SK-N-SH treated with all-trans-retinoic acid at 6 μM for 48 hours (cell line): ENCODE results near the gene TNFRSF13B.

Experiments used
- ATAC-seq: fragments of 200-7000 bp; cut with Tn5 transposase; 3 replicates; pipeline ENCODE4 v1.9.1; 2020; ENCODE audit warnings: mild to moderate bottlenecking, moderate library complexity
- ARNTL ChIP-seq: fragments of 450-650 bp; formaldehyde crosslinking; IDR thresholded peaks from 2 replicates; pipeline ENCODE4 v1.5.0; 2020; ENCODE audit warnings: low read depth, mild to moderate bottlenecking, moderate library complexity, borderline replicate concordance
- BACH2 ChIP-seq: fragments of 250-450 bp; sonication (Bioruptor Pico); IDR thresholded peaks from 2 replicates; pipeline ENCODE4 v1.9.0; 2021; ENCODE audit warnings: mild to moderate bottlenecking, borderline replicate concordance
- CREB5 ChIP-seq: fragments of 250-450 bp; sonication (Bioruptor Pico); IDR thresholded peaks from 2 replicates; pipeline ENCODE4 v1.5.1; 2020; ENCODE audit warnings: low read depth, mild to moderate bottlenecking, moderate library complexity
- CSDC2 ChIP-seq: fragments of 250-450 bp; sonication (Bioruptor Pico); IDR thresholded peaks from 2 replicates; pipeline ENCODE4 v1.5.0; 2020; ENCODE audit warnings: mild to moderate bottlenecking, moderate library complexity
- CSRNP3 ChIP-seq: fragments of 250-450 bp; sonication (Bioruptor Pico); IDR thresholded peaks from 2 replicates; pipeline ENCODE4 v1.5.1; 2021; ENCODE audit warnings: mild to moderate bottlenecking, moderate library complexity
- ESRRG ChIP-seq: fragments of 250-450 bp; sonication (Bioruptor Pico); IDR thresholded peaks from 2 replicates; pipeline ENCODE4 v1.6.1; 2021; ENCODE audit warnings: mild to moderate bottlenecking
- GLIS3 ChIP-seq: fragments of 250-450 bp; sonication (Bioruptor Pico); IDR thresholded peaks from 2 replicates; pipeline ENCODE4 v1.5.0; 2020; ENCODE audit warnings: mild to moderate bottlenecking, moderate library complexity
- ISL1 ChIP-seq: fragments of 250-450 bp; sonication (Bioruptor Pico); IDR thresholded peaks from 2 replicates; pipeline ENCODE4 v2.1.2; 2022; ENCODE audit warnings: mild to moderate bottlenecking, moderate library complexity
- OSR1 ChIP-seq: fragments of 250-450 bp; sonication (Bioruptor Pico); IDR thresholded peaks from 2 replicates; pipeline ENCODE4 v1.8.0; 2022; ENCODE audit warnings: moderate library complexity, mild to moderate bottlenecking, inconsistent platforms
- PATZ1 ChIP-seq: fragments of 250-450 bp; sonication (Bioruptor Pico); IDR thresholded peaks from 2 replicates; pipeline ENCODE4 v1.8.0; 2020; ENCODE audit warnings: mild to moderate bottlenecking, moderate library complexity, borderline replicate concordance
- POU6F1 ChIP-seq: fragments of 250-450 bp; sonication (Bioruptor Pico); IDR thresholded peaks from 2 replicates; pipeline ENCODE4 v1.8.0; 2021; ENCODE audit warnings: low read depth, mild to moderate bottlenecking, moderate library complexity, borderline replicate concordance
- PPARA ChIP-seq: fragments of 250-450 bp; sonication (Bioruptor Pico); IDR thresholded peaks from 2 replicates; pipeline ENCODE4 v1.5.0; 2020; ENCODE audit warnings: mild to moderate bottlenecking, borderline replicate concordance
- SNAI2 ChIP-seq: fragments of 250-450 bp; sonication (Bioruptor Pico); IDR thresholded peaks from 2 replicates; pipeline ENCODE4 v1.5.0; 2020; ENCODE audit warnings: mild to moderate bottlenecking, moderate library complexity
- TCF4 ChIP-seq: fragments of 250-450 bp; sonication (Bioruptor Pico); IDR thresholded peaks from 2 replicates; pipeline ENCODE4 v1.8.0; 2021; ENCODE audit warnings: mild to moderate bottlenecking, moderate library complexity, borderline replicate concordance
- TOX ChIP-seq: fragments of 250-450 bp; sonication (Bioruptor Pico); IDR thresholded peaks from 2 replicates; pipeline ENCODE4 v1.8.0; 2021; ENCODE audit warnings: mild to moderate bottlenecking, moderate library complexity, borderline replicate concordance
- TSHZ2 ChIP-seq: fragments of 250-450 bp; sonication (Bioruptor Pico); IDR thresholded peaks from 2 replicates; pipeline ENCODE4 v1.5.0; 2020; ENCODE audit warnings: mild to moderate bottlenecking, moderate library complexity
- ZC3H10 ChIP-seq: fragments of 250-450 bp; sonication (Bioruptor Pico); IDR thresholded peaks from 2 replicates; pipeline ENCODE4 v1.5.1; 2021; ENCODE audit warnings: mild to moderate bottlenecking, moderate library complexity
- ZFP3 ChIP-seq: fragments of 250-450 bp; sonication (Bioruptor Pico); IDR thresholded peaks from 2 replicates; pipeline ENCODE4 v1.5.0; 2020; ENCODE audit warnings: mild to moderate bottlenecking, moderate library complexity
- ZFP30 ChIP-seq: fragments of 450-650 bp; formaldehyde crosslinking; IDR thresholded peaks from 2 replicates; pipeline ENCODE4 v1.5.0; 2022; ENCODE audit warnings: mild to moderate bottlenecking, moderate library complexity
- ZNF565 ChIP-seq: fragments of 450-650 bp; formaldehyde crosslinking; conservative IDR thresholded peaks from 2 replicates; pipeline ENCODE4 v1.5.0; 2020; ENCODE audit warnings: low read depth, mild to moderate bottlenecking, moderate library complexity

The TNFRSF13B gene

GRCh38 chr17:16976725-16977550 is 5.0 kb upstream of the TNFRSF13B start:
- ATAC-seq, result no peak

GRCh38 chr17:16975744-16976625 is 4.1 kb upstream of the TNFRSF13B start:
- no peak for TF ChIP-seq OSR1 (CRISPR knock-in tag)
- no peak for TF ChIP-seq CSDC2
- no peak for TF ChIP-seq PATZ1 (CRISPR knock-in tag)
- TF ChIP-seq POU6F1 (CRISPR knock-in tag), result no peak
- TF ChIP-seq ZC3H10 (CRISPR knock-in tag), result no peak
- TF ChIP-seq BACH2 (CRISPR knock-in tag), result no peak
- no peak for TF ChIP-seq ISL1 (CRISPR knock-in tag)
- TF ChIP-seq ESRRG (CRISPR knock-in tag), result no peak
- TF ChIP-seq CSRNP3, result no peak
- no peak for TF ChIP-seq CREB5 (CRISPR knock-in tag)
- no peak for TF ChIP-seq ZFP3 (CRISPR knock-in tag)
- TF ChIP-seq ZNF565 (CRISPR knock-in tag), result no peak
- no peak for TF ChIP-seq TOX (CRISPR knock-in tag)
- ATAC-seq, result no peak

More at GRCh38 chr17:16976725-16977550, 5.0 kb upstream of the TNFRSF13B start:
- TF ChIP-seq PATZ1 (CRISPR knock-in tag) (no peak), ARNTL (CRISPR knock-in tag) (no peak), ESRRG (CRISPR knock-in tag) (no peak), GLIS3 (CRISPR knock-in tag) (no peak), ZFP30 (no peak), CSRNP3 (no peak), ZFP3 (CRISPR knock-in tag) (no peak), OSR1 (CRISPR knock-in tag) (no peak), BACH2 (CRISPR knock-in tag) (no peak), SNAI2 (CRISPR knock-in tag) (no peak)

- TF ChIP-seq PPARA (CRISPR knock-in tag) (no peak), TSHZ2 (CRISPR knock-in tag) (no peak), TCF4 (CRISPR knock-in tag) (no peak)
Observed at GRCh38 chr17:16975277-16975651, 3.3 kb upstream of the TNFRSF13B start.

More at GRCh38 chr17:16975277-16975651, 3.3 kb upstream of the TNFRSF13B start:
- ATAC-seq, result no peak
